ENCODE results near the gene BBS9. TPM values are rescaled to one million over a fixed set of nuclear protein-coding genes. Genes with fewer than 3 reads are reported as not detected.

Gene BBS9
- total and polyA plus RNA-seq, 4 donors, result 2.3 to 9.5 (median 4.5) TPM

DNA sequence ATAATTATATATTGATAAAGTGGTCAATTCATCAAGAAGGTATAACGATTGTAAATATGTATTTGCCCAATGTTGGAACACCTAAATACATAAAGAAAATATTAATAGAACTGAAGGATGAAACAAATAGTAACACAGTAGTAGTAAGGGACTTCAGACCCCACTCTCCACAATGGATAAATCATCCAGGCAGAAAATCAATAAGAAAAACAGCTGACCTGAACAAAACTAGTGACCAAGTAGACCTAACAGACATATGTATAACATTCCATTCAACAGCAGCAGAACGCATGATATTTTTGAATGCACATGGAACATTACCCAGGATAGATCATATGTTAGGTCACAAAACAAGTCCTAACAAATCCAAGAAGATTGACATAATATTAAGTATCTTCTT is 489.9 kb downstream of the BBS9 start (continued):
- TF ChIP-seq, protein P1, sequence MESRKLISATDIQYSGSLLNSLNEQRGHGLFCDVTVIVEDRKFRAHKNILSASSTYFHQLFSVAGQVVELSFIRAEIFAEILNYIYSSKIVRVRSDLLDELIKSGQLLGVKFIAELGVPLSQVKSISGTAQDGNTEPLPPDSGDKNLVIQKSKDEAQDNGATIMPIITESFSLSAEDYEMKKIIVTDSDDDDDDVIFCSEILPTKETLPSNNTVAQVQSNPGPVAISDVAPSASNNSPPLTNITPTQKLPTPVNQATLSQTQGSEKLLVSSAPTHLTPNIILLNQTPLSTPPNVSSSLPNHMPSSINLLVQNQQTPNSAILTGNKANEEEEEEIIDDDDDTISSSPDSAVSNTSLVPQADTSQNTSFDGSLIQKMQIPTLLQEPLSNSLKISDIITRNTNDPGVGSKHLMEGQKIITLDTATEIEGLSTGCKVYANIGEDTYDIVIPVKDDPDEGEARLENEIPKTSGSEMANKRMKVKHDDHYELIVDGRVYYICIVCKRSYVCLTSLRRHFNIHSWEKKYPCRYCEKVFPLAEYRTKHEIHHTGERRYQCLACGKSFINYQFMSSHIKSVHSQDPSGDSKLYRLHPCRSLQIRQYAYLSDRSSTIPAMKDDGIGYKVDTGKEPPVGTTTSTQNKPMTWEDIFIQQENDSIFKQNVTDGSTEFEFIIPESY (IDR thresholded peaks at IDR 0.05), result no peak

DNA sequence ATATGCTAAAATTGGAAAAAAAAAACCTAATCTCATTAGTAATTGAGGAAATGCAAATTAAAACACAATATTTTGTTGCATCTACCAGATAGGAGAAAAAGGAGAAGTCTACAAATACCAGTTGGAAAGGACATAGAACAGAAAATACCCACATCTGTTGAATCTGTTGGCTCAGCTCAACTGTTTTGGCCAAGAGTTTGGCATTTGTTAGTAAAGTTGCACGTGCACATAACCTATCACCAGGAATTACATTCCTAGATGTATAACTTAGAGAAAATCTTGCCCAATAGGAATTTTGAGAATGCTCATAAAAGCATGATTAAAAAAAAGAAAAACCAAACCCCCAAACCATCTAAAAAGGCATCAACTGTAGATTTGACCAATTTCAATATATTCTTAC is 493.9 kb downstream of the BBS9 start:
- no peak overlapping the region for H3K9ac ChIP-seq (ENCODE audit: low read depth in 1 of 2, low read length in 2 of 2)
- DNase-seq (ENCODE audit: low spot score), result no peak
- no peaks in the 10 kb centered on the region for H3K4me1 ChIP-seq (ENCODE audit: control insufficient read depth in 4 of 4, insufficient read depth in 4 of 4, low read length in 3 of 4)
- no peak overlapping the region for H3K4me3 ChIP-seq (ENCODE audit: low read depth in 1 of 3, low read length in 3 of 3)
- TF ChIP-seq, protein P2, sequence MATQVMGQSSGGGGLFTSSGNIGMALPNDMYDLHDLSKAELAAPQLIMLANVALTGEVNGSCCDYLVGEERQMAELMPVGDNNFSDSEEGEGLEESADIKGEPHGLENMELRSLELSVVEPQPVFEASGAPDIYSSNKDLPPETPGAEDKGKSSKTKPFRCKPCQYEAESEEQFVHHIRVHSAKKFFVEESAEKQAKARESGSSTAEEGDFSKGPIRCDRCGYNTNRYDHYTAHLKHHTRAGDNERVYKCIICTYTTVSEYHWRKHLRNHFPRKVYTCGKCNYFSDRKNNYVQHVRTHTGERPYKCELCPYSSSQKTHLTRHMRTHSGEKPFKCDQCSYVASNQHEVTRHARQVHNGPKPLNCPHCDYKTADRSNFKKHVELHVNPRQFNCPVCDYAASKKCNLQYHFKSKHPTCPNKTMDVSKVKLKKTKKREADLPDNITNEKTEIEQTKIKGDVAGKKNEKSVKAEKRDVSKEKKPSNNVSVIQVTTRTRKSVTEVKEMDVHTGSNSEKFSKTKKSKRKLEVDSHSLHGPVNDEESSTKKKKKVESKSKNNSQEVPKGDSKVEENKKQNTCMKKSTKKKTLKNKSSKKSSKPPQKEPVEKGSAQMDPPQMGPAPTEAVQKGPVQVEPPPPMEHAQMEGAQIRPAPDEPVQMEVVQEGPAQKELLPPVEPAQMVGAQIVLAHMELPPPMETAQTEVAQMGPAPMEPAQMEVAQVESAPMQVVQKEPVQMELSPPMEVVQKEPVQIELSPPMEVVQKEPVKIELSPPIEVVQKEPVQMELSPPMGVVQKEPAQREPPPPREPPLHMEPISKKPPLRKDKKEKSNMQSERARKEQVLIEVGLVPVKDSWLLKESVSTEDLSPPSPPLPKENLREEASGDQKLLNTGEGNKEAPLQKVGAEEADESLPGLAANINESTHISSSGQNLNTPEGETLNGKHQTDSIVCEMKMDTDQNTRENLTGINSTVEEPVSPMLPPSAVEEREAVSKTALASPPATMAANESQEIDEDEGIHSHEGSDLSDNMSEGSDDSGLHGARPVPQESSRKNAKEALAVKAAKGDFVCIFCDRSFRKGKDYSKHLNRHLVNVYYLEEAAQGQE (IDR thresholded peaks at IDR 0.05), result no peak
- TF ChIP-seq FOXA2 (IDR thresholded peaks at IDR 0.05) (no peak), HNF4G (IDR thresholded peaks at IDR 0.05) (no peak), JUND (IDR thresholded peaks at IDR 0.05) (no peak), RXRA (IDR thresholded peaks at IDR 0.05) (no peak), YY1 (IDR thresholded peaks at IDR 0.05) (no peak), RAD21 (IDR thresholded peaks at IDR 0.05) (no peak), HNF4A (conservative IDR thresholded peaks at IDR 0.05) (no peak), FOXA1 (IDR thresholded peaks at IDR 0.05) (no peak), NR2F2 (IDR thresholded peaks at IDR 0.05) (no peak)
- TF ChIP-seq, protein P1 (IDR thresholded peaks at IDR 0.05), result no peak
- TF ChIP-seq, protein P3, sequence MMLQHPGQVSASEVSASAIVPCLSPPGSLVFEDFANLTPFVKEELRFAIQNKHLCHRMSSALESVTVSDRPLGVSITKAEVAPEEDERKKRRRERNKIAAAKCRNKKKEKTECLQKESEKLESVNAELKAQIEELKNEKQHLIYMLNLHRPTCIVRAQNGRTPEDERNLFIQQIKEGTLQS (IDR thresholded peaks at IDR 0.05), result no peak
- TF ChIP-seq, protein P4, sequence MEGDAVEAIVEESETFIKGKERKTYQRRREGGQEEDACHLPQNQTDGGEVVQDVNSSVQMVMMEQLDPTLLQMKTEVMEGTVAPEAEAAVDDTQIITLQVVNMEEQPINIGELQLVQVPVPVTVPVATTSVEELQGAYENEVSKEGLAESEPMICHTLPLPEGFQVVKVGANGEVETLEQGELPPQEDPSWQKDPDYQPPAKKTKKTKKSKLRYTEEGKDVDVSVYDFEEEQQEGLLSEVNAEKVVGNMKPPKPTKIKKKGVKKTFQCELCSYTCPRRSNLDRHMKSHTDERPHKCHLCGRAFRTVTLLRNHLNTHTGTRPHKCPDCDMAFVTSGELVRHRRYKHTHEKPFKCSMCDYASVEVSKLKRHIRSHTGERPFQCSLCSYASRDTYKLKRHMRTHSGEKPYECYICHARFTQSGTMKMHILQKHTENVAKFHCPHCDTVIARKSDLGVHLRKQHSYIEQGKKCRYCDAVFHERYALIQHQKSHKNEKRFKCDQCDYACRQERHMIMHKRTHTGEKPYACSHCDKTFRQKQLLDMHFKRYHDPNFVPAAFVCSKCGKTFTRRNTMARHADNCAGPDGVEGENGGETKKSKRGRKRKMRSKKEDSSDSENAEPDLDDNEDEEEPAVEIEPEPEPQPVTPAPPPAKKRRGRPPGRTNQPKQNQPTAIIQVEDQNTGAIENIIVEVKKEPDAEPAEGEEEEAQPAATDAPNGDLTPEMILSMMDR (IDR thresholded peaks at IDR 0.05; ENCODE audit: low read depth, low read length, missing input control), result no peak
- TF ChIP-seq, protein P5, sequence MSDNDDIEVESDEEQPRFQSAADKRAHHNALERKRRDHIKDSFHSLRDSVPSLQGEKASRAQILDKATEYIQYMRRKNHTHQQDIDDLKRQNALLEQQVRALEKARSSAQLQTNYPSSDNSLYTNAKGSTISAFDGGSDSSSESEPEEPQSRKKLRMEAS (IDR thresholded peaks at IDR 0.05), result no peak
- no peaks in the 10 kb centered on the region for H3K27me3 ChIP-seq (ENCODE audit: control insufficient read depth in 4 of 4, insufficient read depth in 4 of 4, low read length in 3 of 4)
- no peaks in the 10 kb centered on the region for H3K36me3 ChIP-seq (ENCODE audit: control insufficient read depth in 4 of 4, insufficient read depth in 3 of 4, low read depth in 1 of 4, low read length in 3 of 4)
- 84% methylated on average over 1 of the region's 1 CpG for WGBS
- no peak overlapping the region for H3K27ac ChIP-seq (ENCODE audit: low read depth in 1 of 2, low read length in 2 of 2)
- peaks cover 0 to 3% (median 0%) of the 10 kb centered on the region in 4 donors for H3K9me3 ChIP-seq (ENCODE audit: control insufficient read depth in 4 of 4, low read length in 3 of 4)
